Fibroblast of peridontal ligament (primary cell): Measurements from ENCODE around the gene SMIM3.
"Not testable (repeated sequence)": the region's sequence is repeated elsewhere in the genome, so short reads cannot be mapped to it uniquely, and the experiment has no call there.

Experiments
- DNase-seq: peaks from one replicate; pipeline ENCODE4 v3.0.0-alpha.2; 2010; ENCODE audit errors: extremely low read depth

Gene SMIM3, protein sequence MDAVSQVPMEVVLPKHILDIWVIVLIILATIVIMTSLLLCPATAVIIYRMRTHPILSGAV

DNA sequence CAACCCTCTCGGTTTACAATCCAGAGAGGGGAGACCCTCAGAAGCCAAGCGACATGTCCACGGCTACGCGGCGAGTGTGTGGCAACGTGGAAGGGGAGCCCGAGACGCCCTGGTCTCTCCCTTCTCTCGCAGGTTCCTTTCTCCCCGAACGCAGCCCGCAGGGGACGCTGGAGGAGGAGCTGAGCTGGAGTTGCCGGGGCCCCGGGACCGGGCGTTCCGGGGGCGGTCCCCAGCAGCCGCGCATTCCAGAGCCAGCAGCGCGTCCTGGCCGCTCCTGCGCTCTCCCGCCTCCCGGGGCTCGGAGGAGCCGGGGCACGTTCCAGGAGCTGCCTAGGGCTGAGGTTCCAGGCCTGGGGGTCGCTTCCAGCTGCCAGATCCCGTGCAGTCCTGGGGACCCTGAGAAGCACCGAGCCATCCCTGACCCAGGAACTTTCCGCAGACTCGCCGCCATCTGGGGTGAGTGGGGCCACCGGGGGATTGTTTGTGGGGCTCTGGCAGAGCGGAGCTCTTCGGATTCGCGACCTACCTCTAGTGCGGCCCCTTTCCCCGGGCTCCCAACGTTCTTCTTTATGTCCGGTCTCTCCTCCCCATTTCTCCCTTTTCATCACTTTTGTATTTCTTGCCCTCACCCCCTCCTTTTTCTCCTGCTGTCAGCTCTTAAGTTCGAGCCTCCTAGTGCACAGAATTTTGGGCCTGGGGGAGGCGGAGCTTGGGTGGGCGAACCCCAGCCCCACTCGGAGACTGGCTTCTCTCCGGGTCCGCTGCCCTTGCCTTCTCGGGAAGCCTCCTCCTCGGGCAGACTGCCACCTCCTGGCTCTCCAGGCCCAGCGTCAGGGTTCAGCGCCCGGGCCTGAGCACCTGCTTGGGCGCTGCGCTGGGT, at the start of gene SMIM3:
TSS of gene SMIM3 (plus strand) at position 241 of the 880 bp plus-strand sequence. CDS start 16,684 bp downstream, outside the sequence.
- DNase-seq: peak; percentile 65

DNA sequence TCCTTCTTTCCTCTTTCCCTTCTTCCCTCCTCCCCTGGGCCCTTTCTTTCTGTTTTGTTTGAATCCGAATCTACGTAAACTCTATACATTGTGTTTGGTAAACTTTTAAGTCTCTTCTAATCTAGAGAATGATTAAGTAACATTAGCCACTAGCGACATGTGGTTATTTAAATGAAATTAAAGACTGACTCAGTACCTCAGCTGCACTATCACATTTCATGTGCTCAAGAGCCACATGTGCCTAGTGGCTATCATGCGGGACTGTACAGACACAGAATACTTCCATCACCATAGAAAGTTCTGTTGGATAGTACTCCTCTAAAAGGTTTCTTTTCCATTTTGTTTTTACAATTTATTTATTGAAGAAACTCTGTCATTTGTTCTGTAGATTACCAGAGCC, 48.7 kb upstream of the SMIM3 start:
- DNase-seq: no peak

DNA sequence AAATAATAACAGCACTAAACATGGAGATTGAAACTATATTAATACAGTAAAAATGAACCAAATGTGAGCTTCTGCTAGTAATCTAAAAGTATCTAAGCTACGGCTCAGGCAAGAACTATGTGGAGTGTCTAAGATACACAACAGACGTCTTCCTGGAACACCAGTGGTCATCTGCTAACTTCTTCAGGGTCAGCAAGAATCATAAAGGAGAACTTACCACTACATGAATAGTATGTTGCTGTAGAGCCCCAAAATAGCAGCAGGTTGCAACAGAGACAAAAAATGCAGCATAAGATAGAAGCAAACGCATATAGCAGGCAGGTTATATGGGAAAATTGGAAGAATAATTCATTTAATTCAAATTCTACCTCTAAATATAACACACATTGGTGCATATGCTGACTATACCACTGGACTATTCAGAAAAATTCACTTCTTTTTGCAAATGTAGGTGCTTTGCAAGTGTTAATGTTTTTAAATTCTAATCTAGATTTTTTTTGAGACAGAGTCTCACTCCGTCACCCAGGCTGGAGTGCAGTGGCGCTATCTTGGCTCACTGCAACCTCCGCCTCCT, 46.8 kb upstream of the SMIM3 start:
- DNase-seq: no peak

DNA sequence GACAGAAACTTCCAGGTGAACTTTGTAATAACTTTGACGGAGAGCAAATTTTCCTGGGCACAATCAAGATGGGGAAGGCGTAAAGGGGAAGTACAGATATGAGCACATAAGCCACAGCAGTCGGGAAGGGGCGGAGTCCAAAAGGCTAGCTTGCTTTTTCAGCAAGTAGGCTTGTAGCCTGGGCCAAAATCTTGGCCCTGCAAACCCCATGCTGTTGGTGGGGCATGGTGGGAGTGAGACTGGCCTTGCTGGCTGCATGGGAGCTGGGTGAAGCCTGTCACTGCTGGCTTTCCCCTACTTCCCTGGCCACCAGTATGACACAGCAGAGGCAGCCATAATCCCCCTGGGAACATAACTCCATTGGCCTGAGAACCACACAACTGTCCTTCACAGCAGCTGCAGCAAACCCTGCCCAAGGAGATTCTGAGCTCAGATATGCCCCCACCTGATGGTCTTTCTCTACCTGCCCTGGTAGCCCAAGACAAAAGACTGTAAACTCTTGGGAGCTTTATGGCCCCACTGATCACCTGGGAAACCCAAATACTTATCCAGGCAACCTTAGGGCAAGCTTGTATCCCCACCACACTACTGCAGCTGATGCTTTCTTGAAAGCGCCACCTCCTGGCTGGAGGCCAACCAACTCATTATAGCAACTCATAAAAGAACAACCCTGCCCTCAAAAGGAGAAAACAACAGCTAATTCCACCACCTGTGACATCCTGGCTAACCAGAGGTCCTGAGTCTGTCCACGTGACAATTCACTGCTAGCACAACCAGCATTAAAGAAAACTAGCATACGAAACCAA, 43.8 kb upstream of the SMIM3 start:
- no peak for DNase-seq

DNA sequence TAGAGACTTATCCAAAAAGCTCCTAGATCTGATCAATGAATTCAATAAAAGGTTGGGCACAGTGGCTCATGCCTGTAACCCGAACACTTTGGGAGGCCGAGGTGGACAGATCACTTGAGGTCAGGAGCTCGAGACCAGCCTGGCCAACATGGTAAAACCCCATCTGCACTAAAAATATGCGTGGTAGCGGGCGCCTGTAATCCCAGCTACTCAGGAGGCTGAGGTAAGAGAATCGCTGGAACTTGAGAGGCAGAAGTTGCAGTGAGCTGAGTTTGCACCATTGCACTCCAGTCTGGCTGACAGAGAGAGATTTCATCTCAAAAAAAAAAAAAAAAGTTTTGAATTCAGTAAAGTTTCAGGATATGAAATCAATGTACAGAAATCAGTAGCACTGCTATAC, 39.7 kb upstream of the SMIM3 start:
- no peak for DNase-seq

DNA sequence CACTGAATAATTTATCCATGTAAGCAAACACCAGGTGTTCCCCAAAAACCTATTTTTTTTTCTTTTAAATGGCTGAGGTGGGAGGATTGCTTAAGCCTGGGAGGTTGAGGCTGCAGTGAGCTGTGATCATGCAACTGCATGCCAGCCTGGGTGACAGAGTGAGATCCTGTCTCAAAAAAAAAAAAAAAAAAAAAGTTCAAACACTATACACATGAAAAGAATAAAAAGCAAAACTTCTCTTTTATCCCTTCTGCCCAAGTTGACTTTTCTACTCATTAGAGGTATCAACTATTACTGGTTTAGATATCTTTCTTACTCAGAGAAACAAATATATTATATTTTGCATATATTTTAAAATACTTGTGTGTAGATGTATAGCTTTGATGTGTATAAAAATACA, 37.6 kb upstream of the SMIM3 start:
- no peak for DNase-seq

DNA sequence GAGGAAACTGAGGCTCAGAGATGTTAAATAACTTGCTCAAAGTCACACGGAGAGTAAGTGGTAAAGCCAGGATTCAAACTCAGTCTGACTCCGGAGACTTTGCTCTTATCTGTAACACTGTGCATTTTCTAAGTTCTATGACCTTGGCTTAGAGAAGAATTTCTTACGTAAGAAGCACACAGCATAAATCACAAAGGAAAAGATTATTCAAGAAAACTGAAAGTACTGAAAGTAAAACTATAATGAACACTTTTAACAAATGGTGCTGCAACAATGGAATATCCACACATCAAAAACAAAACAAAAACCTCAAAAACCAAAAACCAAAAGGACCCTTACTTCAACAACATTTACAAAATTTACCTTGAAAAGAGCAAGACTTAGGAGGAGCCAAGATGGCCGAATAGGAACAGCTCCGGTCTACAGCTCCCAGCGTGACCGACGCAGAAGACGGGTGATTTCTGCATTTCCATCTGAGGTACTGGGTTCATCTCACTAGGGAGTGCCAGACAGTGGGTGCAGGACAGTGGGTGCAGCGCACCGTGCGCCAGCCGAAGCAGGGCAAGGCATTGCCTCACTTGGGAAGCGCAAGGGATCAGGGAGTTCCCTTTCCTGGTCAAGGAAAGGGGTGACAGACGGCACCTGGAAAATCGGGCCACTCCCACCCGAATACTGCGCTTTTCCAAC, 36.0 kb upstream of the SMIM3 start:
- DNase-seq: not testable (repeated sequence)

DNA sequence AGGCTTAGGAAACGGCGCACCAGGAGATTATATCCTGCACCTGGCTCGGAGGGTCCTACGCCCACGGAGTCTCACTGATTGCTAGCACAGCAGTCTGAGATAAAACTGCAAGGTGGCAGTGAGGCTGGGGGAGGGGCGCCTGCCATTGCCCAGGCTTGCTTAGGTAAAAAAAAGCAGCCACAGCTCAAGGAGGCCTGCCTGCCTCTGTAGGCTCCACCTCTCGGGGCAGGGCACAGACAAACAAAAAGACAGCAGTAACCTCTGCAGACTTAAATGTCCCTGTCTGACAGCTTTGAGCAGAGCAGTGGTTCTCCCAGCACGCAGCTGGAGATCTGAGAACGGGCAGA, 35.4 kb upstream of the SMIM3 start:
- not testable (repeated sequence) for DNase-seq

DNA sequence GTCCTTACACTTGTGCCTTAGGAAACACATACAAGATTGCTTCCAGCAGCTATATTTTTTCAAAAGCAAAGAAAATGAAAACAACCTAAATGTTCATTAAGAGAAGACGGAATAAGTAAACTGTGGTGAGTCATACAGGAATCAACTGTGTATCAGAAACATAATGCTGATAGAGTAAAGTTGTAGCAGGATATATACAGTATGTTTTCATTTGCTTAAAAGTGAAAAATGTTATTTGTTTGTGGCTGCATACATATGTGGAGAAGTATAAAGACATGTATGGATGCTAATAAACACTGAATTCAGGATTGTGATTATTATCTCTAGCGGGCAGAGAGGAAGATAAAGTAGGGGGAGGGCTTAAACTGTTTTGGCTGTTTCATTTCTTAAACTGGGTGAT, 28.1 kb upstream of the SMIM3 start:
- no peak for DNase-seq

DNA sequence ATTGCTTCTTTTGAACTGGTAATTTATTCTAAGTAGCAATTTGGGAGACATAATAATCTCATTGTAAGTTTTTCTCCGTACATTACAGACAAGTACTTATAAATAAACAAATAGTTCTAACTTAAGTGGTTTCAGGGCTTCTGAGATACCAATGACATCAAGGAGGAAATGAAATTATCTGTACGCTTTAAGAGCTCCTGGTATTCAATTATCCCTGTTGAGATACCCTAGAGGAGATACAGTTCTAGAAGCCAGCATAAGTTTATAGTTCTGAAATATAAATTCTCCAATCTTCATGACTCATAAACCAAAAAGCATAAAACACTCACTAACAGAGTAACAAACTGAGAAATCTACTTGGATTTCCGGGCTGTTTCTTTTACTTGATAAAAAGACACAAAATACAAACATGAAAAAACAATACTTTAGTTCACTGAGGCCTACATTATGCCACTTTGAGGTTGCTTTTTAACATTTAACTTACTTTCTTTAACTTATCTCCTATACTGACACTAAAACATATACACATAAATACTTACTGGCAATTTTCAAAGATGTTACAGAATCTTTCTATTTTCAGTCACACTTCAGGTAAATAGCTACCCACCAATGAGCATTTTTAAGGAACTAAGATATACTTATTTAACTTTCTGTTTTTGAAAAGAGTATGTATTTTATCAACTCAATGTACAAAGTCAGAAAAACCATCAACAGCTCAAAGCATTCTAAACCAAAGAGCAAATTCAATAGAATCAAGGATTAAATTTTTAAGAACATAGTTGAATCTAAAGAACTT, 27.3 kb upstream of the SMIM3 start:
- peak; percentile 38 for DNase-seq

DNA sequence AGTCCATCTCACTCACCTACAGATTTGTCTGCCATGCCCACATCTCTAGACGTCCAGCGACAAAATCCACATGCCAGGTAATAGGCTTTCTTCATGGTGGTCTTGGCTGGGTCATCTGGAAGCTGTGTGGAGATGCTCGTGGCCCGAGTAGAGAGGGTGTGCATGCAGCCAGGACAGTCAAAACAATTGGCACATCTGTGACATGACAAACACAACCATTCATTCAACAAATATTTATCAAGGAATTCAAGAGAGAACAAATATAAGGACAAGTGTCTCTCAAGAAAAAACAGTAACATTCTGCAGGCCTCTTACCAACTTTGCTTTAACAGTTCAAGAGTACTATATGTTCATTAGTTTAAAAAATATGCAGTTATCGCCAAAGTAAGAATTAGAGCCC, 25.1 kb upstream of the SMIM3 start:
- DNase-seq: no peak

DNA sequence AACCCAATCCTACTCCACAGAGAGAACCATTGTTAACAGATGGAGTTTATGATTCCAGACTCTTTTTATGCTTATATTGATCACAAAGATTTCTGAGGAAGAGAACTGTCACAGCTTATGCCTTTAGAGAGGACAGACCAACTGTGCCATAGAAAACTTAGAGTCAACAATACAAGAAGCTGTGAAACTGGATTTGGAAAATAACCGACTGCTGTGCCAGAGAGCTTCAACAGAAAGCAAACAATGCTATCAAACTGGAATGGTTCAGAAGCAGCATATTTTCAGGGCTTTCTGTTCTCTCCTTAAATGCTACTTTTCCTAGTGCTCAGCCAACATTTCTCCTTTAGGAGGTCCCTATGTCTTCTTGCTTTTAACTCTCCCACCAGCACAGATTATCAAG, 24.7 kb upstream of the SMIM3 start:
- no peak for DNase-seq

DNA sequence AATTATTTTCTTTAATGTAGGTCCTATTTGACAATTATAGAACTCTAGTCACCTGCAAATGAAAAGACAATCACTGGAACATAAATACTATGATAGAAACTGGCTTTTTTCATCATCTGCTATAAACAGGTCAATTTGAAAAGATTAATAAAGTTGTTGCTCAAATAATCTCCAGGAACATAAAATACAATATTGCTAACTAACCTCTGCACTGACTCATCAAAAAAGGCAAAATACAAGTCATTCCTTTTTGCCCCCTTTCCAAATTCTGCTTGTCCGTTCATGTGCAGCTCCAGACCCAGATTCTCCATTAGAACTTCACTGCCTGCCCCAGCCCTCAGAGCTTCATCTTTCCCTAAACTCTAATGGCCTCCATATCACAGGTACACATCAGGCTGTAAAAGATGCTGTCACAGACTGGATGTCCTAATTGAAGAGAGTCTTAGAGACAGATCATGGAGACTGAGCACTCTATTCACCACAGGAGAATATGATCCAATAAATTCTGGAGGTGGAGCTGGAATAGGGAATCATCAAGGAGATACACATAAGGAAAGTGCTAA, 21.4 kb upstream of the SMIM3 start:
- peak; percentile 10 for DNase-seq

DNA sequence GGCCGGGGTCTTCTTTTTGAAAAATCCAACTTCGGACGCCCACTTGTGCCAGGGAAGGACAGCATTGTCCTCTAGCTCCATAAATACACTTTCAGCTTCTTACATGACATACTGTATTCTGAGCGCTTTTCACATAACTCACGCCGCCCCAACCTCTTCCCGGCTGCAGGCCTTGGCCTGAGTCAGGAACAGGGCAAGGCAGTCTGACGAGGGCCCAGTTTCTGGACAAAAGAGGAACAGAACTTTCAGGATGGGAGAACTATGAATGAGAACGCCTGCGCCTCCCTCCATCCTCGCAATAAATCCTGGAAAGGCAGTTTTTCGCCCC, 20.4 kb upstream of the SMIM3 start:
- DNase-seq: no peak

DNA sequence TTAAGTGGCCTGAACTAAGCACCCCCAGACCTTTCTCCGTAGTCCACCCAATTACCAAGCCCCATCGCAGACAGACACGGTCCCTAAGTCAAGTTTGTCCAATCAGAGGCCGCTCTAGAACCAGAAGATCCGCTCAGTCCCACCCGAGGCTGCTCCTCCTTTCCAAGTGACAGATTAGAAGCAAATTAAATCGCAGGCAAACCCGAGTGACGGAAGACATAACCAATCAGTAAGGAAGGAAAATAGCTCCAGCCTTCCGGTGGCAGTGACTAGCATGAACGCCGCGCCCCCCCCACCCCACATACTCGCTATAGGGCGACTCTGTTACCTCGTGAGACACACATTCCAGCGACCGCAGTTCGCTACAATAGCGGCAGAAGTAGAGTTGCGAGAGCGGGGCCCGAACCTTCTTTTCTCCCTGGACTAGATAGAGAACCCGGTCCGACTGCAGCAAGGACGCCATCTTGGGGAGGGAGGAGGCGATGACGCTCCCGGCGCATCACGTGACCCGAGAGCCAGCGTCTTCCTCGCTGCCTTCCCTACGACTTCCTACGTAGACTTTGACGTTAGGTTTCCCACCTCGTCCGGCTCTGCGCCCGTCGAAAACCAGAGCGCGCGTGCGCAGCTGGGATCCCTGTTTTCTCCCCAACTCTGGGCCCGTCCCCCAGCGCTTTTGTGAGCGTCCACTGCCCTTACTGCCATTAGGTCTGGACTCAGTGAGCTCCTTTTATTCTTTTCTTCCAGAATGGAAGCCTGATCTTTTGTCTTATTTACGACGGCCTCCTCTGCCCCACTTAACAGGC, 19.8 kb upstream of the SMIM3 start, which contains the start of gene DCTN4:
TSS of gene DCTN4 (minus strand) at position 487 of the 803 bp plus-strand sequence. CDS start at position 463, 24 bp downstream.
- DNase-seq: peak; percentile 100

DNA sequence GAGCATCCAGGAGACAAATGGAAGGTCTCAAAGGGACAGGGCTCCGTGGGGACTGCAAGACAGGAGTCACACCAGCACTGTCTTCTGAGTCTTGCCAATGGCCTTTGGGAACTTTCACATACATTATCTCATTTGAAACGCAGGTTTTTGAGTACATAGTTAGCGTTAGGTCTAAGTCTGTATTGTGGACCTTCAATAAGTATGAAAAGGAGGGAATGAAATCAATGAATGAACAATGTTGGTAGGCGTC, 19.3 kb upstream of the SMIM3 start:
- no peak for DNase-seq

DNA sequence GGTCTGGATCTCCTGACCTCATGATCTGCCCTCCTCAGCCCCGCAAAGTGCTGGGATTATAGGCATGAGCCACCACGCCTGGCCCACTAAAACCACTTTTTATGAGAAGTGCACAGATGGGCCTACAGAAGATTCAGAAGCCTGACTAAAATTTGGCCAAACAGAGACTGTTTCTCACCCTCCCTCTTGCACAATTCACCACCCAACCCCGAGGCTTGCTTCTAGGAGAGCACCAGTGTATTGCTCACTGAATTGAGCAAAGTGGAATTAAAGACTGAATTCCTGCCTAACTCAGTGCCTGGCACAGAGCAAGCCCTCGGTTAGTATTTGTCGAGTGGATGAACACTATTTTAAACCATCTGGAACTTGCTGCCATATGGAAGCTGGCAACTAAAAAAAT, 16.3 kb upstream of the SMIM3 start:
- peak; percentile 11 for DNase-seq

DNA sequence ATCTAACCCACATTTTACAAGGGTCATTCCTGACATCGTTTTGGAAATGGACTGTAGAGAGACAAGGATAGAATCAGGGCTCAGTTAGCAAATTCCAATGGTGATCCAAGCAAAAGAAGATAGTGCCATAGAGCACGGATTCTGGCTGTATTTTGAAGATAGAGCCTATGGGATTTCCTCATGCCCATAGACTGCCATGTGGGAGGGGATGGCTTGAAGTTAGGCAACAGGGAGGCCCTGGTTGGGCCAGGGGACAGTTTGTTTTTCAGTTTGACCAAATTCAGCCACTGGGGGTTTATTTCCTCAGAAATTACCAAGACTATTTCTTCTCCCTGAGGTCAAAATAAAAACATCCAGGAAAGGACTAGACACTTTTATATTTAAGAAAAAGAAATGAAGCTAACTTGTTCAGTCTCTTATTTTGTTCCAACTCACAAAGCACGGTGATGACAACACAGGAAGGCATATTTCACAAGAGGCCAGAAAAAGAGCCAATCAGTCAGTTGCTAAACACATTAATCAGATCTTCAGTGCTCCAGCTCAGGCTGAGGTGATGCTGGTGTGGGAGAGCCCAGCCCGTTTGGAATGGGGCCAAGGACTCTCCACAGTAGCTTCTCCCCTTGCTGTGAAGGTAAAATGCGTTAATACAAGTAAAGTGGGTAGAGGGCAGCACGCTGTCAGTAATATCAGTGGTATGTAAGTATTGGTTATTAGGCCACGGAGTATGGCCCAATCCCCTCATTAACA, 15.4 kb upstream of the SMIM3 start:
- peak; percentile 79 for DNase-seq

DNA sequence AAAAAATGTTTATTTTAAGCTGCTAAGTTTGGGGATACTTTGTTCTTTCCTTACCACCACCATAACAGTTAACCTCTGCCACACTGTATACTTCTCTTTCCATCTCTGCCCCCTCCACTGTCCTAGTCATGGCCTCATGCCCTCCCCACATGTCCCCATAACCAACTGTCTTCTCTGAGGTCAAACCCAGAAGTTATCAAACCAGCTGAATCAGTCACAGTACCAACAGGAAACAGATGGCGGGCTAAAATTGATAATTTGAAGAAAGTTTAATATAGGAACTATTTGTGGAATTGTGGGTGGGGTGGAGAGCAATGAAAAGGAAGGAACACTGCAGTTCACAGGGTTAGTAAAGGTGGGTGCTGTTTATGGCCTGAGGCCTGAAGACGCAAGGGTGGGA, 14.0 kb upstream of the SMIM3 start:
- no peak for DNase-seq
